Esophagus squamous epithelium (tissue), 4 donors: ENCODE results near the gene PABPC1L.

ENCODE experiments used
- CTCF ChIP-seq, 6 experiments: fragments of 450-650 bp in 4 of 6; fragments of 200-600 bp in 2 of 6; sonication (generic) in 2 of 6; IDR thresholded peaks; one replicate each; pipeline ENCODE4 v1.5.1; 2016 to 2019; ENCODE audit warnings: antibody characterized with exemption in 6 of 6, mild to moderate bottlenecking in 4 of 6, moderate library complexity in 4 of 6
- POLR2A ChIP-seq, 4 donors: fragments of 450-650 bp; IDR thresholded peaks; one replicate each; pipeline ENCODE4 v1.6.1; 2017; ENCODE audit warnings: antibody characterized with exemption in 4 of 4, mild to moderate bottlenecking in 4 of 4, moderate library complexity in 3 of 4

- TF ChIP-seq POLR2A (IDR thresholded peaks at IDR 0.05) (no peak), CTCF (IDR thresholded peaks at IDR 0.05) (no peak)
These were observed 34.0 kb downstream of the PABPC1L start for GRCh38 chr20:44943828-44944227.
